ENCODE data around the gene TRERF1.
"Not testable (repeated sequence)": the region's sequence is repeated elsewhere in the genome, so short reads cannot be mapped to it uniquely, and the experiment has no call there.

The TRERF1 gene

DNA sequence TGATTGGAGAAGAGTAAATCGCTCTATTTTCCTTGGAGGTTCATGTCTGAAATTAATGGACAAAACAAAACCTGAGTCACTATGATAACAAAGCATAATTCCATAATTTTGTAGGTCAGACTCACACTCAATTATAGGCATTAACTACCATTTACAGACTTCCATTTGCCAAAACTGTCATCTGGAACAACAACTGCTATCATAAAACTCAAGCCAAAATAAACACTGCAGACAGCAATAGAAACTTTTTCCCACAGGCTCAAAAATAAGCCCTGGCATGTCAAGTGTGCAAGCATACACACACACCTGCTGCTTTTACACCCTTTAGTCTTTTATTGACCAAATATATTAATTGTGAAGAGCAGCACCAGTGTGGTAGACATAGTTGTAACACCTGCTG lies 241.2 kb downstream of the TRERF1 start:
- peak; percentile 81 for DNase-seq (ENCODE audit: low read depth)
- TF ChIP-seq, protein P1, sequence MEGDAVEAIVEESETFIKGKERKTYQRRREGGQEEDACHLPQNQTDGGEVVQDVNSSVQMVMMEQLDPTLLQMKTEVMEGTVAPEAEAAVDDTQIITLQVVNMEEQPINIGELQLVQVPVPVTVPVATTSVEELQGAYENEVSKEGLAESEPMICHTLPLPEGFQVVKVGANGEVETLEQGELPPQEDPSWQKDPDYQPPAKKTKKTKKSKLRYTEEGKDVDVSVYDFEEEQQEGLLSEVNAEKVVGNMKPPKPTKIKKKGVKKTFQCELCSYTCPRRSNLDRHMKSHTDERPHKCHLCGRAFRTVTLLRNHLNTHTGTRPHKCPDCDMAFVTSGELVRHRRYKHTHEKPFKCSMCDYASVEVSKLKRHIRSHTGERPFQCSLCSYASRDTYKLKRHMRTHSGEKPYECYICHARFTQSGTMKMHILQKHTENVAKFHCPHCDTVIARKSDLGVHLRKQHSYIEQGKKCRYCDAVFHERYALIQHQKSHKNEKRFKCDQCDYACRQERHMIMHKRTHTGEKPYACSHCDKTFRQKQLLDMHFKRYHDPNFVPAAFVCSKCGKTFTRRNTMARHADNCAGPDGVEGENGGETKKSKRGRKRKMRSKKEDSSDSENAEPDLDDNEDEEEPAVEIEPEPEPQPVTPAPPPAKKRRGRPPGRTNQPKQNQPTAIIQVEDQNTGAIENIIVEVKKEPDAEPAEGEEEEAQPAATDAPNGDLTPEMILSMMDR (IDR thresholded peaks at IDR 0.05; ENCODE audit: control insufficient read depth, extremely low read depth, insufficient read depth): no peak
- H3K4me3 ChIP-seq (ENCODE audit: low read depth, low read length): no peak overlapping the region

DNA sequence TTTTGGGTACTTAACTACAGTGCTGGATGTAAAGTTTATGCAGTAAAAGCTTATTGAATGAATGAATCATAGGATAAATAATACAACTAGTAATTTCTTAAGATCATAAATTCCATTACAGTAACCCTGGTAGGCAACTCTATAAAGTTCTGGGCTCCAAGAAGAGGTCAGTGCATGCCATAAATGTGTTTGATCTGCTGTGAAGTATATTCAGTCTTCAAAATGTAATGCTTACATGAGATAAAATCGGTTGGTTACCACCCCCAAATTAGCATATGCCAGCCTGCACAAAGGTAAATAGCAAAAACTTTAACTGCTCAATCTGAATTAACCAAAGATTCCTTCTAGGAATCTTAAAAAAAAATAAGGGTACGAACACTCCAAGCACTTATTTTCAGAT lies 244.2 kb downstream of the TRERF1 start:
- DNase-seq (ENCODE audit: low read depth); H3K4me3 ChIP-seq (ENCODE audit: low read depth, low read length): not testable (repeated sequence)

- no peak overlapping the region for H3K4me3 ChIP-seq (ENCODE audit: low read depth, low read length)
- TF ChIP-seq, protein P1 (IDR thresholded peaks at IDR 0.05; ENCODE audit: control insufficient read depth, extremely low read depth, insufficient read depth): no peak
- DNase-seq (ENCODE audit: low read depth): no peak
Observed at GRCh38 chr6:42204768-42205282, 246.9 kb downstream of the TRERF1 start.

DNA sequence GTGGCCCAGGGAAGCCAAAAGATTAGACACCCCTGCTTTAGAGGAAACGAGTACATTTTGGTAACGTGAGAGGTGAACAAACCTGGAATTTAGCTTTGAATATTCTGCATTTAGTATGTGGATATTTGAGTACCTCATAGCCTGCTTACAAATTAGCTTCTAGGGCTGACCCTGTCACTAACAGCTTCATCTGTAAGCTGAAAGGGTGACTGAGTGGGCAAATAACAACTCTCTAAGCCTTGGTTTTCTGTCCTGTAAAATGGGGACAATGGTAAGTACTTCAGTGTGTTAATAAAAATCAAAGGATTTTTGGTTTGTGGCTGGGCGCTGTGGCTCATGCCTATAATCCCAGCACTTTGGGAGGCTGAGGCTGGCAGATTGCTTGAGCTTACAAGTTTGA lies 248.5 kb downstream of the TRERF1 start:
- no peak overlapping the region for H3K4me3 ChIP-seq (ENCODE audit: low read depth, low read length)
- TF ChIP-seq, protein P1 (IDR thresholded peaks at IDR 0.05; ENCODE audit: control insufficient read depth, extremely low read depth, insufficient read depth): no peak
- DNase-seq (ENCODE audit: low read depth): no peak

GRCh38 chr6:42202131-42202915 lies 249.4 kb downstream of the TRERF1 start:
- DNase-seq (ENCODE audit: low read depth); H3K4me3 ChIP-seq (ENCODE audit: low read depth, low read length): not testable (repeated sequence)

GRCh38 chr6:42201382-42201781 lies 250.3 kb downstream of the TRERF1 start:
- no peak for DNase-seq (ENCODE audit: low read depth)
- TF ChIP-seq, protein P1 (IDR thresholded peaks at IDR 0.05; ENCODE audit: control insufficient read depth, extremely low read depth, insufficient read depth): no peak
- H3K4me3 ChIP-seq (ENCODE audit: low read depth, low read length): no peak overlapping the region

- no peak overlapping the region for H3K4me3 ChIP-seq (ENCODE audit: low read depth, low read length)
- TF ChIP-seq, protein P1 (IDR thresholded peaks at IDR 0.05; ENCODE audit: control insufficient read depth, extremely low read depth, insufficient read depth): no peak
- peak; percentile 94 for DNase-seq (ENCODE audit: low read depth)
Observed at GRCh38 chr6:42200035-42200434, 251.7 kb downstream of the TRERF1 start.
